Skeletal muscle cell (primary cell): Measurements from ENCODE around the gene NALCN.
A peak's percentile ranks its signal among the peaks of the same experiment; 100 is the strongest.

ENCODE experiments used
- DNase-seq: peaks from one replicate; pipeline ENCODE4 v3.0.0-alpha.2; 2010; ENCODE audit warnings: low read depth
- H3K4me3 ChIP-seq: 2 replicates; pipeline ENCODE4 v1.5.1; 2011; ENCODE audit warnings: low read depth, mild to moderate bottlenecking, control low read depth, low read length, moderate library complexity

The NALCN gene

GRCh38 chr13:101085551-101085950 lies 330.8 kb downstream of the NALCN start:
- DNase-seq = no peak
- no peak overlapping the region for H3K4me3 ChIP-seq

- no peak overlapping the region for H3K4me3 ChIP-seq
- no peak for DNase-seq
These were observed 333.9 kb downstream of the NALCN start for GRCh38 chr13:101082441-101082840.

GRCh38 chr13:101080616-101081015 lies 335.7 kb downstream of the NALCN start:
- DNase-seq = no peak
- H3K4me3 ChIP-seq = no peak overlapping the region

GRCh38 chr13:101065329-101065728 lies 351.0 kb downstream of the NALCN start:
- no peak overlapping the region for H3K4me3 ChIP-seq
- peak; percentile 75 for DNase-seq

- DNase-seq = no peak
- no peak overlapping the region for H3K4me3 ChIP-seq
These were observed 356.5 kb downstream of the NALCN start for GRCh38 chr13:101059793-101060192.

GRCh38 chr13:101058841-101059240 lies 357.5 kb downstream of the NALCN start:
- H3K4me3 ChIP-seq = no peak overlapping the region
- no peak for DNase-seq

- H3K4me3 ChIP-seq = no peak overlapping the region
- no peak for DNase-seq
These were observed 362.8 kb downstream of the NALCN start for GRCh38 chr13:101053301-101054093.

GRCh38 chr13:101049166-101049850 lies 367.0 kb downstream of the NALCN start:
- no peak overlapping the region for H3K4me3 ChIP-seq
- no peak for DNase-seq

- no peak overlapping the region for H3K4me3 ChIP-seq
- no peak for DNase-seq
These were observed 379.8 kb downstream of the NALCN start for GRCh38 chr13:101036546-101036945.

GRCh38 chr13:101035119-101035620 lies 381.1 kb downstream of the NALCN start:
- no peak for DNase-seq
- no peak overlapping the region for H3K4me3 ChIP-seq

- DNase-seq = no peak
- H3K4me3 ChIP-seq = no peak overlapping the region
These were observed 389.4 kb downstream of the NALCN start for GRCh38 chr13:101026736-101027398.

- no peak for DNase-seq
- no peak overlapping the region for H3K4me3 ChIP-seq
These were observed 390.0 kb downstream of the NALCN start for GRCh38 chr13:101026328-101026727.

- no peak for DNase-seq
- no peak overlapping the region for H3K4me3 ChIP-seq
These were observed 390.4 kb downstream of the NALCN start for GRCh38 chr13:101025925-101026324.

- no peak overlapping the region for H3K4me3 ChIP-seq
- DNase-seq = no peak
These were observed 390.8 kb downstream of the NALCN start for GRCh38 chr13:101025519-101025918.

GRCh38 chr13:101019126-101019525 lies 397.2 kb downstream of the NALCN start:
- no peak overlapping the region for H3K4me3 ChIP-seq
- DNase-seq = no peak

- no peak overlapping the region for H3K4me3 ChIP-seq
- DNase-seq = peak; percentile 19
These were observed 397.6 kb downstream of the NALCN start for GRCh38 chr13:101018720-101019119.

- DNase-seq = no peak
- no peak overlapping the region for H3K4me3 ChIP-seq
These were observed 399.0 kb downstream of the NALCN start for GRCh38 chr13:101017123-101017872.

GRCh38 chr13:101016475-101016874 lies 399.8 kb downstream of the NALCN start:
- DNase-seq = no peak
- H3K4me3 ChIP-seq = no peak overlapping the region

- H3K4me3 ChIP-seq = no peak overlapping the region
- DNase-seq = no peak
These were observed 403.1 kb downstream of the NALCN start for GRCh38 chr13:101013245-101013644.

GRCh38 chr13:101010100-101010499 lies 406.2 kb downstream of the NALCN start:
- DNase-seq = no peak
- H3K4me3 ChIP-seq = no peak overlapping the region
